Kidney (tissue), 14 donors: ENCODE data around the gene DNAJC12. TPM values are rescaled to one million over a fixed set of nuclear protein-coding genes. Genes with fewer than 3 reads are reported as not detected.
A peak's percentile ranks its signal among the peaks of the same experiment; 100 is the strongest.

Source experiments
- DNase-seq, 5 donors: peaks; one replicate each; pipeline ENCODE4 v3.0.0-alpha.2; 2013 to 2020
- FAIRE-seq: peaks from 2 replicates; lab custom pipeline; 2012; peaks lifted over from hg19 to GRCh38; lab: Jason Lieb, UNC
- H3K27ac ChIP-seq, 2 donors: one replicate each; pipeline ENCODE4 v1.7.0; 2013; ENCODE audit warnings: low read depth in 2 of 2, low read length in 2 of 2, inconsistent platforms in 1 of 2
- H3K27me3 ChIP-seq: one replicate; pipeline ENCODE4 v1.7.1; 2013; ENCODE audit warnings: low read length, inconsistent platforms; ENCODE audit not compliant: control insufficient read depth, insufficient read depth
- H3K36me3 ChIP-seq, 3 donors: one replicate each; pipeline versions ENCODE4 v1.7.0 to v1.7.1; 2013; ENCODE audit warnings: low read length in 3 of 3, control low read depth in 1 of 3, inconsistent platforms in 1 of 3; ENCODE audit not compliant: insufficient read depth in 3 of 3, control insufficient read depth in 2 of 3
- H3K4me1 ChIP-seq, 3 donors: one replicate each; pipeline versions ENCODE4 v1.7.0 to v1.7.1; 2013; ENCODE audit warnings: low read length in 3 of 3, inconsistent platforms in 1 of 3, low read depth in 1 of 3; ENCODE audit not compliant: control insufficient read depth in 2 of 3, insufficient read depth in 2 of 3
- H3K4me3 ChIP-seq, 3 donors: one replicate each; pipeline versions ENCODE4 v1.7.0 to v1.8.1; 2013; ENCODE audit warnings: low read length in 3 of 3, control low read depth in 1 of 3, inconsistent platforms in 1 of 3
- H3K9ac ChIP-seq, 3 donors: one replicate each; pipeline versions ENCODE4 v1.7.0 to v1.7.1; 2013; ENCODE audit warnings: low read length in 3 of 3, control low read depth in 1 of 3, inconsistent platforms in 1 of 3
- H3K9me3 ChIP-seq, 3 donors: one replicate each; pipeline versions ENCODE4 v1.7.0 to v1.7.1; 2013; ENCODE audit warnings: low read length in 3 of 3, control low read depth in 1 of 3, inconsistent platforms in 1 of 3; ENCODE audit not compliant: control insufficient read depth in 2 of 3, insufficient read depth in 1 of 3
- intact Hi-C: fragments of 100-400 bp; cut with DNase I; formaldehyde crosslinking; loops from one replicate; pipeline ENCODE4 v1.11.1; 2022
- polyA plus RNA-seq: library from polyadenylated mRNA; stranded (reverse); fragments of 350-450 nt; fragmentation: Illumina TruSeq; extraction: RNeasy Lipid Tissue Mini Kit (QIAGEN cat#74804); gene quantifications from one replicate; pipeline ENCODE4 v1.2.3, GENCODE V29; 2014; ENCODE audit warnings: low read depth, low replicate concordance; ENCODE audit not compliant: insufficient read depth
- total RNA-seq: library from RNA; stranded (reverse); fragmentation: NEBNext Ultra II Directional; extraction: Animal tissue kit (Norgen Biotek cat#: 25700); gene quantifications from one replicate; pipeline ENCODE4 v1.2.1, GENCODE V29; 2021
- TF ChIP-seq, protein P1 (sequence below): IDR thresholded peaks from 3 replicates; pipeline ENCODE4 v1.5.1; 2012; ENCODE audit warnings: mild to moderate bottlenecking, moderate library complexity, borderline replicate concordance; ENCODE audit not compliant: insufficient read depth; ENCODE audit errors: extremely low read depth
- donor health status: control.
- donor health status: control.
- donor health status: control.
- donor health status: control.
- donor health status: control.
- donor health status: DM: yes; HTN: yes; CAD: no.
- donor health status: Normal renal cell carcinoma (clear cell type).

Gene DNAJC12
- total and polyA plus RNA-seq, 2 donors from 2014 or later, result 2.5 to 33.9 TPM

DNA sequence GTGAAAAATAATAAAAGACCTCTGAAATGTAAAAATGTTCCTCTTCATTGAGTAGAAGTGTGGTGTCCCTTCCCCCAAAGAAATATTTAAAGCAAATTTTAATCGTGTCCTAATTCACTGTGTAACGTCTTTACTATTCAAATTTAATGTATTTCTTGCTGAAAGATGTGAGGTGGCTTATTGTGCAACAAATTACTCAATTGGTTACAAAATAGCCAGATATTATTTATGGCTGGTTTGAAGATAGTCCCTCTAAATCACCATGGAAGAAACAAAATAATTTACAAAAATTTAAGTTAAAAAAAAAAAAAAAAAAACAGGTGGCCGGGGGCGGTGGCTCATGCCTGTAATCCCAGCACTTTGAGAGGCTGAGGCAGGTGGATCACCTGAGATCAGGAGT lies 43.7 kb downstream of the DNAJC12 start:
- Histone ChIP-seq H3K27me3 (no peaks in the 10 kb centered on the region), H3K9me3 (no peaks in the 10 kb centered on the region), H3K4me3 (no peak overlapping the region), H3K4me1 (peaks cover 0 to 2% (median 0%) of the 10 kb centered on the region in 3 donors), H3K9ac (no peak overlapping the region), H3K36me3 (no peaks in the 10 kb centered on the region), H3K27ac (no peak overlapping the region)
- intact Hi-C loops, result no loop called here
- no peak for FAIRE-seq
- DNase-seq, result no peak
- TF ChIP-seq, protein P1, sequence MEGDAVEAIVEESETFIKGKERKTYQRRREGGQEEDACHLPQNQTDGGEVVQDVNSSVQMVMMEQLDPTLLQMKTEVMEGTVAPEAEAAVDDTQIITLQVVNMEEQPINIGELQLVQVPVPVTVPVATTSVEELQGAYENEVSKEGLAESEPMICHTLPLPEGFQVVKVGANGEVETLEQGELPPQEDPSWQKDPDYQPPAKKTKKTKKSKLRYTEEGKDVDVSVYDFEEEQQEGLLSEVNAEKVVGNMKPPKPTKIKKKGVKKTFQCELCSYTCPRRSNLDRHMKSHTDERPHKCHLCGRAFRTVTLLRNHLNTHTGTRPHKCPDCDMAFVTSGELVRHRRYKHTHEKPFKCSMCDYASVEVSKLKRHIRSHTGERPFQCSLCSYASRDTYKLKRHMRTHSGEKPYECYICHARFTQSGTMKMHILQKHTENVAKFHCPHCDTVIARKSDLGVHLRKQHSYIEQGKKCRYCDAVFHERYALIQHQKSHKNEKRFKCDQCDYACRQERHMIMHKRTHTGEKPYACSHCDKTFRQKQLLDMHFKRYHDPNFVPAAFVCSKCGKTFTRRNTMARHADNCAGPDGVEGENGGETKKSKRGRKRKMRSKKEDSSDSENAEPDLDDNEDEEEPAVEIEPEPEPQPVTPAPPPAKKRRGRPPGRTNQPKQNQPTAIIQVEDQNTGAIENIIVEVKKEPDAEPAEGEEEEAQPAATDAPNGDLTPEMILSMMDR, result no peak

DNA sequence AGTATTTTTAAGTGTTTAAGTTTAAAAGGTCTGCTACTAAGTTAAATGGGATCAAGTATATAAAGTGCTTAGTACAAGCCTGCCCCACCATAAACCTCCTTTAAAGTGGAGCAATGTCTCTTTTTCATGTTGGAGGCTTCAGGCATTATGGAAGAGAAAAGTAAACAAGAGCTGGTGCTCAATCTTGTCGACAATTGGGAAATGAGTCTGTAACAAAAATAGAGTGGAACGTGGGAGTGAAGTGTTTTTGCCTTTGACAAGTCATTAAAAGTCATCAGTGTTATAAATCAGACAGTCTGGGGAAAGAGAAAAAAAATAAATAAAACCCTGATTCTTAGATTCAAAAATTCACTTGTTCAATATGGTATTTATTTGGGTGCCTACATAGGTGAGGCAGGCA lies 44.7 kb downstream of the DNAJC12 start:
- H3K4me3 ChIP-seq, result no peak overlapping the region
- FAIRE-seq (no peak), DNase-seq (peak in 3 of 5 donors; percentile 33 to 91 (median 91))
- no peaks in the 10 kb centered on the region for H3K9me3 ChIP-seq
- TF ChIP-seq, protein P1, result no peak
- no peak overlapping the region for H3K9ac ChIP-seq
- no peak overlapping the region for H3K27ac ChIP-seq
- intact Hi-C loops, result no loop called here
- no peaks in the 10 kb centered on the region for H3K27me3 ChIP-seq
- H3K4me1 ChIP-seq, result peaks cover 0 to 2% (median 0%) of the 10 kb centered on the region in 3 donors
- H3K36me3 ChIP-seq, result no peaks in the 10 kb centered on the region

DNA sequence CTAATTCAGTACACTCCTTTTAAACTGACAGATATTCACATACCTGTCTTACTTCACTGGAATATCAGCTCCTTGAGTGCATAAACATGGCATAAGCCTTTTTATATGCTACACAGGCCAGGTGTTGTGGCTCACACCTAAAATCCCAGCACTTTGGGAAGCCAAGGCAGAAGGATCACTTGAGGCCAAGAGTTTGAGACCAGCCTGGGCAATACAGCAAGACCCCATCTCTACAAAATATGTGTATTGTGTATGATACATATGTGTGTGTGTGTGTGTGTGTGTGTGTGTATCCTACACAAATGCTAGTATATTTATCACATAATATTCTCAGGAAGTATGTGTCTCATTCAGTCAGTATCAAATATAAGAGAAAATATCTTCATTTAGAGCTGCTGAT lies 45.3 kb downstream of the DNAJC12 start:
- no peak overlapping the region for H3K4me3 ChIP-seq
- intact Hi-C loops, result no loop called here
- no peaks in the 10 kb centered on the region for H3K36me3 ChIP-seq
- H3K9me3 ChIP-seq, result no peaks in the 10 kb centered on the region
- DNase-seq (no peak), FAIRE-seq (no peak)
- TF ChIP-seq, protein P1, result no peak
- H3K27ac ChIP-seq, result no peak overlapping the region
- H3K9ac ChIP-seq, result no peak overlapping the region
- no peaks in the 10 kb centered on the region for H3K27me3 ChIP-seq
- H3K4me1 ChIP-seq, result peaks cover 0 to 2% (median 0%) of the 10 kb centered on the region in 3 donors
